Measurements from ENCODE around the gene HEBP1. TPM values are rescaled to one million over a fixed set of nuclear protein-coding genes. Genes with fewer than 3 reads are reported as not detected.

The HEBP1 gene
- total RNA-seq, 1 donor from 2014 or later = 28.9 TPM

DNA sequence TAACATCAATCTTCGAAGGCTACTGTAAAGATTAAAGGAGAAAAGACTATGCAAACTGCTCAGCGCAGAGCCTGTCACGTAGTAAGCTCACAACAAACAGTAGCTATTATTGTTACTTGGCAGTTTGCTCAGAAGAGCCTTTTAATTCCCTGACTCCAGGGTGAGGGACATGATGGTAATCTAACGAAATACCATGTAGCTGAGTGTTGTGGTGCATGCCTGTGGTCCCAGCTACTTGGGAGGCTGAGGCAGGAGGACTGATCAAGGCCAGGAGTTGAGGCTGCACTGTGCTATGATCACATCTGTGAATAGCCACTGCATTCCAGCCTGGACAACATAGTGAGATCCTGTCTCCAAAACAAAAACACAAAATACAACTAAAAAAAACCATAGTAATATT lies 22.8 kb downstream of the HEBP1 start:
- H2AFZ ChIP-seq (ENCODE audit: low read depth, low read length) = no peak overlapping the region
- peaks cover 34% of the 10 kb centered on the region for H3K36me3 Mint-ChIP-seq (ENCODE audit: low read depth, unreplicated experiment)
- H3K27ac Mint-ChIP-seq (ENCODE audit: unreplicated experiment) = no peak overlapping the region
- no peaks in the 10 kb centered on the region for H3K27me3 ChIP-seq (ENCODE audit: insufficient read depth, low read length)
- H3K36me3 ChIP-seq (ENCODE audit: insufficient read depth, low read length) = peaks cover 9% of the 10 kb centered on the region
- H3K9ac ChIP-seq (ENCODE audit: low read length) = no peak overlapping the region
- H3K4me3 Mint-ChIP-seq (ENCODE audit: unreplicated experiment) = no peak overlapping the region
- peaks cover 8% of the 10 kb centered on the region for H3K9me3 Mint-ChIP-seq (ENCODE audit: unreplicated experiment)
- FAIRE-seq (no peak), DNase-seq (ENCODE audit: low read depth) (peak; percentile 4)
- no peaks in the 10 kb centered on the region for H3K27me3 Mint-ChIP-seq (ENCODE audit: low read depth, unreplicated experiment)
- peaks cover 7% of the 10 kb centered on the region for H3K4me1 Mint-ChIP-seq (ENCODE audit: low read depth, unreplicated experiment)
- H3K4me1 ChIP-seq (ENCODE audit: insufficient read depth, low read length) = peaks cover 38% of the 10 kb centered on the region
- H3K4me3 ChIP-seq (ENCODE audit: insufficient read depth, low read depth, low read length) = no peak overlapping the region
- peak overlapping the region; percentile 86 for H3K27ac ChIP-seq (ENCODE audit: low read depth, low read length)
- no peaks in the 10 kb centered on the region for H4K20me1 ChIP-seq (ENCODE audit: insufficient read depth, low read length)
- H3K9me3 ChIP-seq (ENCODE audit: insufficient read depth, low read depth, low read length) = peaks cover 4% of the 10 kb centered on the region
- H3K79me2 ChIP-seq (ENCODE audit: insufficient read depth, low read length) = no peaks in the 10 kb centered on the region
- no peak overlapping the region for H3K4me2 ChIP-seq (ENCODE audit: low read length)
- TF ChIP-seq, protein P1, sequence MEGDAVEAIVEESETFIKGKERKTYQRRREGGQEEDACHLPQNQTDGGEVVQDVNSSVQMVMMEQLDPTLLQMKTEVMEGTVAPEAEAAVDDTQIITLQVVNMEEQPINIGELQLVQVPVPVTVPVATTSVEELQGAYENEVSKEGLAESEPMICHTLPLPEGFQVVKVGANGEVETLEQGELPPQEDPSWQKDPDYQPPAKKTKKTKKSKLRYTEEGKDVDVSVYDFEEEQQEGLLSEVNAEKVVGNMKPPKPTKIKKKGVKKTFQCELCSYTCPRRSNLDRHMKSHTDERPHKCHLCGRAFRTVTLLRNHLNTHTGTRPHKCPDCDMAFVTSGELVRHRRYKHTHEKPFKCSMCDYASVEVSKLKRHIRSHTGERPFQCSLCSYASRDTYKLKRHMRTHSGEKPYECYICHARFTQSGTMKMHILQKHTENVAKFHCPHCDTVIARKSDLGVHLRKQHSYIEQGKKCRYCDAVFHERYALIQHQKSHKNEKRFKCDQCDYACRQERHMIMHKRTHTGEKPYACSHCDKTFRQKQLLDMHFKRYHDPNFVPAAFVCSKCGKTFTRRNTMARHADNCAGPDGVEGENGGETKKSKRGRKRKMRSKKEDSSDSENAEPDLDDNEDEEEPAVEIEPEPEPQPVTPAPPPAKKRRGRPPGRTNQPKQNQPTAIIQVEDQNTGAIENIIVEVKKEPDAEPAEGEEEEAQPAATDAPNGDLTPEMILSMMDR (IDR thresholded peaks at IDR 0.05; ENCODE audit: insufficient read depth, low read depth, low read length) = no peak
- no peak for TF ChIP-seq EZH2 (IDR thresholded peaks at IDR 0.05; ENCODE audit: insufficient read depth, low read length)

DNA sequence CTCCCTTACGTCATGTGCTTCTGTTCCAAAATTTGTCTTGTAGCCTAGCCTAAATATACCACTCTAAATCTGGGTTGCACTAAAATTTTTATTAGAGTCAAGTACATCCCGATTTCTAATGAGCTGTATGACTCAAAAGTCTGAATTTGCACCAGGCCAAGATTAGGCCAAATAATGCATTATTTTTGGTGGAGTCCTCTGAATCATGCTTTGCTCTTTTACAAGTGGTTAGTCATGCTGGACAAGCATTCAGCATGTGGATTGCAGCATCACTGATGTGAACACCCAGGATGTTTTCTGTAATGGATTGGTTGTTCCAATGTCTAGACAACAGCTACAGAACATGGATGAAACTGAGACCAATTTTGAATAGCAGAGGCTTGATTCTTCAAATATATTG lies 23.7 kb downstream of the HEBP1 start:
- Histone ChIP-seq H3K27ac (ENCODE audit: low read depth, low read length) (peak overlapping the region; percentile 86), H3K9ac (ENCODE audit: low read length) (peak overlapping the region; percentile 68), H2AFZ (ENCODE audit: low read depth, low read length) (no peak overlapping the region), H3K36me3 (ENCODE audit: insufficient read depth, low read length) (peaks cover 9% of the 10 kb centered on the region), H3K4me2 (ENCODE audit: low read length) (peak overlapping the region; percentile 49), H3K4me3 (ENCODE audit: insufficient read depth, low read depth, low read length) (no peak overlapping the region), H3K79me2 (ENCODE audit: insufficient read depth, low read length) (no peaks in the 10 kb centered on the region), H3K27me3 (ENCODE audit: insufficient read depth, low read length) (no peaks in the 10 kb centered on the region), H3K4me1 (ENCODE audit: insufficient read depth, low read length) (peaks cover 38% of the 10 kb centered on the region), H3K9me3 (ENCODE audit: insufficient read depth, low read depth, low read length) (peaks cover 4% of the 10 kb centered on the region), H4K20me1 (ENCODE audit: insufficient read depth, low read length) (no peaks in the 10 kb centered on the region)
- peak; percentile 84 for FAIRE-seq
- peaks cover 38% of the 10 kb centered on the region for H3K36me3 Mint-ChIP-seq (ENCODE audit: low read depth, unreplicated experiment)
- peaks cover 11% of the 10 kb centered on the region for H3K9me3 Mint-ChIP-seq (ENCODE audit: unreplicated experiment)
- H3K4me1 Mint-ChIP-seq (ENCODE audit: low read depth, unreplicated experiment) = peaks cover 7% of the 10 kb centered on the region
- H3K4me3 Mint-ChIP-seq (ENCODE audit: unreplicated experiment) = no peak overlapping the region
- DNase-seq (ENCODE audit: low read depth) = peak; percentile 96
- H3K27ac Mint-ChIP-seq (ENCODE audit: unreplicated experiment) = peak overlapping the region; percentile 43
- H3K27me3 Mint-ChIP-seq (ENCODE audit: low read depth, unreplicated experiment) = no peaks in the 10 kb centered on the region
- TF ChIP-seq EZH2 (IDR thresholded peaks at IDR 0.05; ENCODE audit: insufficient read depth, low read length) = no peak
- TF ChIP-seq, protein P1 (IDR thresholded peaks at IDR 0.05; ENCODE audit: insufficient read depth, low read depth, low read length) = no peak

DNA sequence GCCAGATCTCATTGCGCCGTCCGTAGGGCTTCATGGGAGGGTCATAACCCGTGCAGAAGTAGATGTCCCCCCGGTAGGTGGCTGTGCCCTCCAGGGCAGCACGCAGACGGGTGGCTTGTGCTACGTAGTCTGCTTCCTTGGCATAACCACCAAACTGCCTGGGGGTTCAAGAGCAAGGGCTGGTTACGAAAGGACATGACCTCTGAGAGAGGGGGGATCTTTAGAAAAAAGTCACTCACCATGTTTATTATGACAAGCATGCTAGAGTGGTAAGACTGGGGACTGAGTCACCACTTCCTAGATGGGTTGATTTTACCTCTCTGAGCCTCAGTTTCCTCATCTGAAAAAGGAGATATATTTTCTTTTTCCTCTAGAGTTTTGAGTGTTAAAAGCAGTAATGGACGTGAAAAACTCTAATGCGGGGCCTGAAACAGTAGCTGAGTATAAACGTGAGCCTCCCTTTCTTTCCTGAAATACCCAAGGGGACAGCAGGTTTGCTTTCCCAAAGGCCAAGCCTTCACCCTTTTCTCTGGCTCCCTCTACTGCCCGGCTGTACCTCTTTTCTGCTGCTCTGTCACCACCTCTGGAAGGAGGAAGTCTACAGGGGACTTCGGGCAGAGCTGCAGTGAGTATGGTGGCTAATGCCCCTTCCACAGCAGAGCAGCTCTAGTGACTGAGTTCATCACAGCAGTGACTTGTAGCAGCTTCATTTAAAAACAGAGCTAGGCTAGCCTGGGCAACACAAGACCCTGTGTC lies 24.6 kb downstream of the HEBP1 start:
- Histone ChIP-seq H3K9ac (ENCODE audit: low read length) (peak overlapping the region; percentile 68), H3K27me3 (ENCODE audit: insufficient read depth, low read length) (no peaks in the 10 kb centered on the region), H3K4me3 (ENCODE audit: insufficient read depth, low read depth, low read length) (no peak overlapping the region), H3K4me1 (ENCODE audit: insufficient read depth, low read length) (peaks cover 36% of the 10 kb centered on the region), H3K27ac (ENCODE audit: low read depth, low read length) (peak overlapping the region; percentile 86), H3K79me2 (ENCODE audit: insufficient read depth, low read length) (no peaks in the 10 kb centered on the region), H3K36me3 (ENCODE audit: insufficient read depth, low read length) (peaks cover 9% of the 10 kb centered on the region), H3K4me2 (ENCODE audit: low read length) (peak overlapping the region; percentile 49), H2AFZ (ENCODE audit: low read depth, low read length) (no peak overlapping the region), H3K9me3 (ENCODE audit: insufficient read depth, low read depth, low read length) (peaks cover 4% of the 10 kb centered on the region), H4K20me1 (ENCODE audit: insufficient read depth, low read length) (no peaks in the 10 kb centered on the region)
- H3K27me3 Mint-ChIP-seq (ENCODE audit: low read depth, unreplicated experiment) = no peaks in the 10 kb centered on the region
- H3K27ac Mint-ChIP-seq (ENCODE audit: unreplicated experiment) = peak overlapping the region; percentile 43
- H3K9me3 Mint-ChIP-seq (ENCODE audit: unreplicated experiment) = peaks cover 11% of the 10 kb centered on the region
- peaks cover 38% of the 10 kb centered on the region for H3K36me3 Mint-ChIP-seq (ENCODE audit: low read depth, unreplicated experiment)
- H3K4me1 Mint-ChIP-seq (ENCODE audit: low read depth, unreplicated experiment) = peaks cover 7% of the 10 kb centered on the region
- no peak for FAIRE-seq
- H3K4me3 Mint-ChIP-seq (ENCODE audit: unreplicated experiment) = no peak overlapping the region
- TF ChIP-seq, protein P1 (IDR thresholded peaks at IDR 0.05; ENCODE audit: insufficient read depth, low read depth, low read length) = peak; percentile 44
- TF ChIP-seq EZH2 (IDR thresholded peaks at IDR 0.05; ENCODE audit: insufficient read depth, low read length) = no peak
- DNase-seq (ENCODE audit: low read depth) = no peak

Data from astrocyte (in vitro differentiated cells and primary cell).